Measurements from ENCODE around the gene CCDC102A.

Gene CCDC102A

DNA sequence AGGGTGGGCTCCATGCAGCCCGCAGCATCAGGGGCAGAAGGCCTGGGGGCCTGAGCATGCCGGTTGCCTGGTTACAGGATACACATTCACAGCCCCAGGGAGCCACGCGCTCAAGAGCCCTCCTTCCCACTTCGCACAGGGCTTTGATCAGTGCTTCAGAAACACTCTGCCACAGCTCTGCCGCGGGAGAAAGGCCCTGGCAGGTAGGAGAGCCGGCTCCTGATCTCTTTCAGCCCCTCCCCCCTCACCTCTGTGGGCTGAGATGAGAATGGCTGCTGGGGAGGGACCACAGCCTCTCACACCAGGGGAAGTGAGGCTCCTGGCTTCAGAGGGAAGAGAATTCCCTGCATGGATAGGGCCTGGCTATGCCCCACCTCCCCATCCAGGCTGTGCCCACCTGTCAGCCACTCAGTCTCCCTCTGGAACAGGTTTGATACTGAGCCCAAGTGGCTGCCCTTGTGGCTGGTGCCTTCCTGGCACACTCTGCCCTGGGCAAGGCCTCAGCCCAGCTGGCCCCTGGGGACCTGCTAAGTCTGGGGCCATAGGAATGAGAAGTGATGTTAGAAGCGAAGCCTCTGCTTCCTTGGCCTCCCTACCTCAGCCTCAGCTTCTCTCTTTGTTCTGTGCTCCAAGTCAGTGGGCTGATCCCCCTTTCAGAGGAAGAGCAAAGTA is 58.7 kb downstream of the CCDC102A start:
- peak overlapping the region; percentile 99 for H3K4me3 ChIP-seq (ENCODE audit: low read depth, low read length)
- TF ChIP-seq, protein P1, sequence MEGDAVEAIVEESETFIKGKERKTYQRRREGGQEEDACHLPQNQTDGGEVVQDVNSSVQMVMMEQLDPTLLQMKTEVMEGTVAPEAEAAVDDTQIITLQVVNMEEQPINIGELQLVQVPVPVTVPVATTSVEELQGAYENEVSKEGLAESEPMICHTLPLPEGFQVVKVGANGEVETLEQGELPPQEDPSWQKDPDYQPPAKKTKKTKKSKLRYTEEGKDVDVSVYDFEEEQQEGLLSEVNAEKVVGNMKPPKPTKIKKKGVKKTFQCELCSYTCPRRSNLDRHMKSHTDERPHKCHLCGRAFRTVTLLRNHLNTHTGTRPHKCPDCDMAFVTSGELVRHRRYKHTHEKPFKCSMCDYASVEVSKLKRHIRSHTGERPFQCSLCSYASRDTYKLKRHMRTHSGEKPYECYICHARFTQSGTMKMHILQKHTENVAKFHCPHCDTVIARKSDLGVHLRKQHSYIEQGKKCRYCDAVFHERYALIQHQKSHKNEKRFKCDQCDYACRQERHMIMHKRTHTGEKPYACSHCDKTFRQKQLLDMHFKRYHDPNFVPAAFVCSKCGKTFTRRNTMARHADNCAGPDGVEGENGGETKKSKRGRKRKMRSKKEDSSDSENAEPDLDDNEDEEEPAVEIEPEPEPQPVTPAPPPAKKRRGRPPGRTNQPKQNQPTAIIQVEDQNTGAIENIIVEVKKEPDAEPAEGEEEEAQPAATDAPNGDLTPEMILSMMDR (IDR thresholded peaks at IDR 0.05; ENCODE audit: low read depth, low read length) = no peak
- H3K9me3 ChIP-seq = no peaks in the 10 kb centered on the region
- peaks cover 40% of the 10 kb centered on the region for H3K4me1 ChIP-seq
- peaks cover 98% of the 10 kb centered on the region for H3K36me3 ChIP-seq
- H3K27me3 ChIP-seq = no peaks in the 10 kb centered on the region
- peak; percentile 44 for DNase-seq

DNA sequence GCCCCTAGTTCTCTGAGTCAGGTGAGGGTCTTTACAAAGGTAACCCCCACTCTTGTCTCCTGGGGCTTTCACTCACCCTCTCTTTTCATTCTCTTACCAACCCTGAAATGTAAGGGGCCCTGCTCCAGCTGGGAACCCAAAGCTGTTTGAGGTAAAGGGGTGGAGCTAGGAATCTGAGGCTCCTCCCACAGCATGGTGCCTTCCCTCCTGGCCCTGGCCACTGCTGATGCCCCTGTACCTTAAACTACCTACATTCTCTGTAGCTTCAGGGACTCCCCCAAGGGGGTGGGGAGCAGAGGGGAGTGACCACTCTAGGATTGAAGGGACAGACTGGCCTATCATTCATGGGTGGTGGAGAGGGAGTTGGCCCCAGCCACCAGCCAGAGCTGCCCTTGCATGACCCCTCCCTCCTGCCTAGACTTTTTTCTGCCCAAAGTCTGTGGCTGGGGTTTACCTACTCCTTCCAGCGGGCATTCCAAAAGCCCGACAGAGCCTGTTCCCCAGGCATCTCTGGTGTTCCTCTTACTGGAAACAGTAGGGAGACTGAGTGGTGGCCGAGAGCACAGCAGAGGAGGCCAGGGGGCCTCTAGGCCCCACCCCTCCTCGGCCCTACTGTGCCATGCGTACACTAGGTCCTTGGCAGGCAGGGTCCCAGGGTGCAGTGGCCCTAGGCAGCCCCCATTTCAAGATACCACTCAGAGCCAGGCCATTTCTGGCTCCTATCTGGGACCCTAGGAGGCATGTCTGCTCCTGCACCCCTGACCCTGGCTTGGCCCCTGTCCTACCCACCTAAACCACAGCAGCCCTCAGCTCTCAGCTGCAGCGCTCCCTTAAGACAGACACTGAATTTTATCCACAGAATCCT is 59.6 kb downstream of the CCDC102A start:
- no peaks in the 10 kb centered on the region for H3K27me3 ChIP-seq
- H3K9me3 ChIP-seq = no peaks in the 10 kb centered on the region
- TF ChIP-seq, protein P1 (IDR thresholded peaks at IDR 0.05; ENCODE audit: low read depth, low read length) = no peak
- H3K4me3 ChIP-seq (ENCODE audit: low read depth, low read length) = peak overlapping the region; percentile 99
- DNase-seq = peak; percentile 49
- peaks cover 47% of the 10 kb centered on the region for H3K4me1 ChIP-seq
- H3K36me3 ChIP-seq = peaks cover 100% of the 10 kb centered on the region

DNA sequence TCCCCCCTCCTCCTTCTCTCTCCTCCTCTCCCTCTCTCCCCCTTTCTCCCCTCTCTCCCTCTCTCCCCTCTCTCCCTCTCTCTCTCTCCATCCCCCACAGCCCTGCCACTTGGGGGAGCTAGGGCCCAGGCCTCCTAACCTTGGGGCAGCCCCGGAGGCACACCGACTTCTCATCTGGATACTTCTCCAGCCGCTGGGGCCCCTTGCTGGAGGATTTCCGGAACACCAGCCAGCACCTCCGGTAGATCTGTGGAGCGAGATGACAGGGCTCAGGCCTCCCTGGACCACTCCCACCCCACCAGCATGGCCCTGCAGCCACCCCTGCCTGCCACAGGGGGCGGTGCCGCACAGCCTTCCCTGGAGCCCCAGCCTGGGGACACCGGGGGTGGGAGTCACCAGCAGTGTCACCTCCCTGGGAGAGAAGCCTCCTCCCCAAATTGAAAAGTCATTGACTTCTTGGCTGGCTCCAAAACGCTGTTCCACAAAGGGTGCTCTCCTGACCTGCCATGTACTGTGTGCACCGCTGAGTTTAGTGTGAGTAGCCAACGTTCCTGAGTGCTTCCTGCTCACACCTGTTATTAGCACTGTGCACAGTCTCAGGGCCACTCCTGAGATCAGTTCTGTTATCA is 60.5 kb downstream of the CCDC102A start:
- TF ChIP-seq, protein P1 (IDR thresholded peaks at IDR 0.05; ENCODE audit: low read depth, low read length) = peak; percentile 81
- Histone ChIP-seq H3K9me3 (no peaks in the 10 kb centered on the region), H3K4me1 (peaks cover 48% of the 10 kb centered on the region), H3K27me3 (no peaks in the 10 kb centered on the region), H3K4me3 (ENCODE audit: low read depth, low read length) (peak overlapping the region; percentile 99), H3K36me3 (peaks cover 98% of the 10 kb centered on the region)
- DNase-seq = peak; percentile 91

DNA sequence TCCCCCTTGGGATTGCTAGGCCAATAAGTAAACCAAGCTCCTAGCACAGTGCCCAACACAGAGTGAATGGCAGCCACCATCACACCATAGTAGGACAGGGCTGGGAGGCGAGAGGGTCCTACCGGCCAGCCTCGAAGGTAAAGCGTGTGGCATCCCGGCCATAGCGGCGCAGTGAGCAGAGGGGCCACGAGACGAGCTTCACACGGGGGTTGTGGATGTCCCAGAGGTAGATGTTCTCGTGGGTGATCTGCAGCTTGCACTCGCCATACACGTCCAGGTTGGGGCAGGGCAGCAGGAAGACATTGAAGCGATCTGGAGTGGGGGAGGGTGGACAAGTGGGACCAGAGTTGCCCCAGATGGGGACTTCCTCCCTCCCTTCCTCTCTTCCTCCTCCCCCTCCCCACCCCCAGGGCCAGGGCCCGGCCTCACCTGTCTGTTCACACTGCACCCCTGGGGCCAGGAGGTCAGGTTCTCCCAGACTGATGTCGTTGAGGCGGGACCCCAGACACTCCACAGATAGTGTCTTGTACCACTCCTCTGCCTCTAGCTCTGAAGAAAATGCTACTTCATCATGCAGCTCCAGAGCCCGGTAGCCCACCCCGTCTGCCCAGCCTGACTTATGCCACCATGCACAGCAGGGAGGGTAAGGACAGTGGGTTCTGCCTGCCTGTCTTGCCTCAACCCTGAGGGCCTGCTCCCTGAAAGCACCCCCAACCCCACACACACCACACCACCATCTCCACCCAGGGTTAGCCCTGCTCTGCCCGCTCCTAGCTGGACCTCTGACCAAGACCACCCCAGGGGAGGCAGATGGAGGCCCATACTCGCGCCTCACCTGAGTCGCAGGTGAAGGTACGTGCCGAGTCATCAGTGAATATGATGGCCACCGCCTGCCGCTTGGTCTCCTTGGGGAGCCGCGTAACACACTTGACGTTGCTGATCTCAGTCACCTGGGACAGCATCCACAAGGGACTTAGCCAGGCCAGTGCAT is 61.4 kb downstream of the CCDC102A start:
- peak overlapping the region; percentile 99 for H3K4me3 ChIP-seq (ENCODE audit: low read depth, low read length)
- H3K4me1 ChIP-seq = peaks cover 57% of the 10 kb centered on the region
- peaks cover 98% of the 10 kb centered on the region for H3K36me3 ChIP-seq
- no peaks in the 10 kb centered on the region for H3K9me3 ChIP-seq
- no peaks in the 10 kb centered on the region for H3K27me3 ChIP-seq
- DNase-seq = peak; percentile 29
- TF ChIP-seq, protein P1 (IDR thresholded peaks at IDR 0.05; ENCODE audit: low read depth, low read length) = no peak

DNA sequence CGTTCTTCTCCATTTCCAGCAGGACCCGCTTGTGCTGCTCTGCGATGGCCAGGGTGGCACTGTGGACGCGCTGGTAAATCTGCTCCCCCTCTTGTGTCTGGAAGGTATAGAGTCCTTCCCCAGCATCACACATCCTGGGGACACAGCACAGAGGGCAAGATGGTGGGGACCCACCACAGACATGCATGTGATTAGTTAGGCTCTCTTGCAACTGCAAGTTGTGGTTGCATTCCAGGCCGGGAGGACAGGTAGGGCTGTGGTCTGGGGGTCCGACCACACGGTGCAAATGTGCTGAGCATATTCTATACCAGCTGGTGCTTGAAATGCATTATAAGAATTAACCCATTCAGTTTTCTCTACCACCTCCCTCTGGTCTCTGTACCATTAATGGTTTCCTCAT is 62.5 kb downstream of the CCDC102A start:
- H3K9me3 ChIP-seq = no peaks in the 10 kb centered on the region
- H3K36me3 ChIP-seq = peaks cover 98% of the 10 kb centered on the region
- no peak for DNase-seq
- TF ChIP-seq, protein P1 (IDR thresholded peaks at IDR 0.05; ENCODE audit: low read depth, low read length) = no peak
- no peak overlapping the region for H3K4me3 ChIP-seq (ENCODE audit: low read depth, low read length)
- no peaks in the 10 kb centered on the region for H3K27me3 ChIP-seq
- peaks cover 61% of the 10 kb centered on the region for H3K4me1 ChIP-seq

Data from BE2C (cell line).